ENCODE results near the gene MTMR3. TPM values are rescaled to one million over a fixed set of nuclear protein-coding genes. Genes with fewer than 3 reads are reported as not detected.

MTMR3 gene
- total RNA-seq, 1 experiment from 2014 or later, result 16.7 TPM

DNA sequence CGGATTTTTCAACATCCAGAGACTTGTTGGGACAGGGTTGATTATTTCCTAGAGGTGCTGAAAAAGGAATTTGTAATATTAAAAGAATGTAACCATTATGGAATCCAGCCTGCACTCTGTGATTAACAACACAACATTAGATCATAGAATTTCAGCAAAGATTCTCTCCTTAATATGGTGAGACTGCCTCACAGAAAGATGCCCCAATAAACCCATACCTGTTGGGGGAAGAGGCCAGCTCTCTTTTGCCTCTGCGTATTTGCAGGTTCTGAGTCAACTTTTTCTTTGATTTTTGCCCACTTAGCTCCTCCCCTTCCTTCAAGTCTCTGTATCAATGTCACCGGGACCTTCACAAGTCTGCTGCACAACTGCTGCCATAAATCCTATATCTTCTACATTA is 12.4 kb upstream of the MTMR3 start:
- no peak for DNase-seq (ENCODE audit: low read depth)

GRCh38 chr22:29871684-29872083 is 11.3 kb upstream of the MTMR3 start:
- no peak for DNase-seq (ENCODE audit: low read depth)

- DNase-seq (ENCODE audit: low read depth), result no peak
Measured at GRCh38 chr22:29872144-29872893, 10.7 kb upstream of the MTMR3 start.

- no peak for DNase-seq (ENCODE audit: low read depth)
Measured at GRCh38 chr22:29872989-29873388, 10.0 kb upstream of the MTMR3 start.

GRCh38 chr22:29873943-29874342 is 9.0 kb upstream of the MTMR3 start:
- DNase-seq (ENCODE audit: low read depth), result peak; percentile 26

DNA sequence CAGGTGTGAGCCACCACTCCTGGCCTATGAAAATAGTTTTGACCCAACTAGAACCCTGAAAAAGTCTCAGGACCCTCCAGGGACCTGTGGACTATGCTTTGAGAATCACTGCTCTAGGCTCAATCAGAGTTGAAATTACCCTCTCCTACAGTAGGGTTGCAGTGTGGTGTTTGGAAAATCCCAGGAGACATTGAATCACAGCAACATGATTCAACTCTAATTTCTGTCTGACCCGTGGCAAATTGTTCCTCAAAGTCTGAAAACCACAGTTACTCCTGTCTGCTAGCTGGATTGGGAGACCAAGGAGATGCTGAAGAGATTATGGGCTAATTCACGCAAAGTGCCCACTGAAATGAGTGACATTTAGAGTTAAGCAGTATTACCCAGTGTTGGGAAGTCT is 5.4 kb upstream of the MTMR3 start:
- peak; percentile 39 for DNase-seq (ENCODE audit: low read depth)

DNA sequence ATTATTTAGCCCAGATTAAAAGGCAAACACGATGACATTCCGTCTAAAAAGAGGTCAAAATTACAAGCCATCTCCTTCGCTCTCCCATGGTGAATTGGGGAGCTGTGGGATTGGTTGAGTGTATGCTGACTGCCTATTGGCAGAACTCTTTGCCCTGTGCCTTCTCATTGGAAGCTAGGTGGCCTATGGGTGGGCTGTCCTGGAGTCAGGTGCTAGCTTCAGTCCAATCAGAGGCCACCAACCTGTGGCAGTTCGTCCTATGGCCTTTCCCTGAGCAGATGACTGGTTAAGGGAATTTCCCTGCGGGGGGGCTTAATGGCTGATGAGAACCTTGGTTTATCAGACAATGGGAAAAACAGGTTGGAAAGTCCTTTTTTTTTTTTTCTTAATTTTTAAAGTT is 3.2 kb upstream of the MTMR3 start:
- DNase-seq (ENCODE audit: low read depth), result peak; percentile 5

DNA sequence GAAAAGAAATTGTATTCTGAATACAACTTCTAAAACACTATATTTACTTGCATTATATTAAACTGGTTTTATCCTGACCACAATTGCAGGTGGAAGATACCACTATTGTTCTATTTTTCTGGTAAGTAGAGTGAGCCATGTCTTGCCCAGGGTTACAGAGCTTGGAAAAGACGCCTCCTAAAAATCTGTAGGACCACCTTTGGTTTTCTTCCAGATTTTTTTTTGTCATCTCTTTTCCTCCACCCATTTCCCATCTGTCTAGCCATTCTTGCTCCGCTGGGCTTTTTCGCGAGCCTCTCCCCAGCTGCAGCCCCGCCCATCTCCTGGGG is 294 bp upstream of the MTMR3 start:
- DNase-seq (ENCODE audit: low read depth), result no peak

GRCh38 chr22:29883775-29884097 is 762 bp downstream of the MTMR3 start:
- DNase-seq (ENCODE audit: low read depth), result no peak

DNA sequence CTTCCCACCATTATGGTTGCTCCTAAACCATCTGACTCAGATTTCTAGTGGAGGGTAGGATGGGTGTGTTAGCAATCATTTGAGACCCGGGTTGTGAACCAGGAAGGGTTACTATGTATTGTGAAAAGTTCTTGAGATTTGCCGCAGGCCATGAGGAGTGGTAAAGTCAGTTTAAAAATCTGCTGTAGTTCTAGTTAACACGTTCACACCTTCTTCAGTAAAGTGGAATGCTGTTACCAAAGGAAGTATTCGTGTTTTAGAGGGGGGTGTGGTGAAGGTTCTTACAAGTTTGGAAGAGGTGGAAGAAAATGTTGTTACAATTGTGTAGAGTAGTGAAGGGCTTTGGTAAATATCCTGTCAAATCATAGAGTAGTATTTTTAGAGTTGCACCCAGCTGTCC is 2.6 kb downstream of the MTMR3 start:
- DNase-seq (ENCODE audit: low read depth), result no peak

DNA sequence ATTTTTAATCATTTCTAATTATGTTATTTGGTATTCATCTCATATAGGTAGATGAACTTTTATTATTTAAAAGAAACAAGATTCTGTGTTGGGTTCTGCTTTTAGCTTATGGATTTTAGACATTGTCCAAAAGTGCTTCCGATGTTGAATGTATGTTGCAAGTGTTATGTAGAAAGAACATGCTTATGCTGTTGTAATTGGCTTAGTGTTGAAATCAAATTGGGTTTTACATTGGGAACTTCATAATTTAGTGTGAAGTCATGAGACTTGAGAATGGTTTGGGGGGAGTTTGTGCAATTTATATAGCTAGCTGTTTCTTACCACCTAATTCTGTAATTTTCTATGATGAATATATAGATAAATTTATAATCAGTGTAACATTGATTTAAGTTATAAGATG is 3.6 kb downstream of the MTMR3 start:
- no peak for DNase-seq (ENCODE audit: low read depth)

DNA sequence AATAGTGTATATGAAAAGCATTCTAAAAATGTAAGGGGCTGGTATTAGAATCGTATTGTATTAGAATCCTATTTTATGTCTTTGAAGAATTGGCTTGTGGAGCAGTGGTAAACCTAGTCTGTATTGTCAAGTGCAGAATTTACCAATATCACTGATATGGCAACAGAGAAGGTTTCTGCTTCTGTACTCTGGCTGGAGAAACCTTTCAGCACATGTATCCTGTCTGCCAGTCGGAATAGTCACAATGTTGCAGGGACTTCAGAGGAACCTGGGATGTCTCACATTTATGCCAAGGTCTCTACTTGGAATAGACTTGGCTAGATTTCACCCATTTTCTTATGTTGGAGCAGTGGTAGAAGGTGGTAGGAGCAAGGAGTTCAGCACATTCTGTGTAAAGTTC is 4.4 kb downstream of the MTMR3 start:
- DNase-seq (ENCODE audit: low read depth), result no peak

GRCh38 chr22:29890760-29891159 is 7.8 kb downstream of the MTMR3 start:
- no peak for DNase-seq (ENCODE audit: low read depth)

GRCh38 chr22:29892315-29893156 is 9.6 kb downstream of the MTMR3 start:
- no peak for DNase-seq (ENCODE audit: low read depth)

- no peak for DNase-seq (ENCODE audit: low read depth)
Measured at GRCh38 chr22:29901354-29901753, 18.4 kb downstream of the MTMR3 start.

GRCh38 chr22:29903371-29903770 is 20.4 kb downstream of the MTMR3 start:
- no peak for DNase-seq (ENCODE audit: low read depth)

GRCh38 chr22:29904020-29904419 is 21.0 kb downstream of the MTMR3 start:
- no peak for DNase-seq (ENCODE audit: low read depth)

GRCh38 chr22:29907753-29908515 is 25.0 kb downstream of the MTMR3 start:
- peak; percentile 97 for DNase-seq (ENCODE audit: low read depth)

GRCh38 chr22:29912141-29912540 is 29.2 kb downstream of the MTMR3 start:
- no peak for DNase-seq (ENCODE audit: low read depth)

GRCh38 chr22:29912605-29913398 is 29.8 kb downstream of the MTMR3 start:
- DNase-seq (ENCODE audit: low read depth), result peak; percentile 88

DNA sequence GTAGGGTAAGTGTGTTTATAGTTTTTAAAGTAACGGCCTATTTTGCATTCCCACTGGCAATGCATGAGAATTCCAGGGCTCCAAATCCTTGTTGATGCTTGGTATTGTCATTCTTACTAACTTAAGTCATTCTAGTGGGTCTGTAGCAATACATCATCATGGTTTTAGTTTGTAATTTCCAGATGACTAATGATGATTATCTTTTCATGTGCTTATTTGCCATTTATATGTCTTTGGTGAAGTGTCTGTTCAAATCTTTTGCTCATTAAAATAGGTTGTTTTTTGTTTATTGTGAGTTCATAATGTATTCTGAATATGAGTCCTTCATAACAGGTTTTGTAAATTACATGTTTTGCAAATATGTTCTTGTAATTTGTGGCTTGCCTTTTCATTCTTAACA is 31.2 kb downstream of the MTMR3 start:
- DNase-seq (ENCODE audit: low read depth), result peak; percentile 84

DNA sequence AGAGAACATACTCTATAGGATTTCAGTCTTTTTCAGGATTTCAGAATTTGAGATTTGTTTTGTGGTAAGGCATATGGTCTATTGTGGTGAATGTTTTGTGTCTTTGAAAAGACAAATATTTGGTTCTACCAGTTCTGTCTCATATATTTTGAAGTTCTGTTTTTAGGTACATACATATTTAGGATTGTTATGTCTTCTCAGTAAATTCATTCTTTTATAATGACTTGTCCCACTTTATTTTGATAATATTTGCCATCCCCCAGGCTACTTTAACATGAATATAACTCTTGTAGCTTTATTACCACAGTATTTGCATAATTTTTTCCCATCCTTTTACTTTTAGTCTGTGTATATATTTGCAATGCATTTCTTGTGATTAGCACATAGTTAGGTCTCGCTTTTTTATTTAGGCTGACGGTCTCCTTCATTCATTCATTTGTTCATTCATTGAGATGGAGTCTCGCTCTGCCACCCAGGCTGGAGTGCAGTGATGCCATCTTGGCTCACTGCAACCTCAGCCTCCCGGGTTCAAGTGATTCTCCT is 32.1 kb downstream of the MTMR3 start:
- DNase-seq (ENCODE audit: low read depth), result no peak
